MM.1S (cell line): ENCODE results near the gene UTP18.

ENCODE experiments used
- EZH2 ChIP-seq: fragments of 300-600 bp; sonication (generic); optimal IDR thresholded peaks from 2 replicates; pipeline ENCODE3; 2017; ENCODE audit warnings: low read depth, mild to moderate bottlenecking, antibody characterized with exemption, low read length, mixed read lengths
- TF ChIP-seq, protein P1 (sequence below): fragments of 300-600 bp; sonication (generic); IDR thresholded peaks from 2 replicates; pipeline ENCODE4 v1.5.1; 2016; ENCODE audit warnings: antibody characterized with exemption, low read length, mixed read lengths

DNA sequence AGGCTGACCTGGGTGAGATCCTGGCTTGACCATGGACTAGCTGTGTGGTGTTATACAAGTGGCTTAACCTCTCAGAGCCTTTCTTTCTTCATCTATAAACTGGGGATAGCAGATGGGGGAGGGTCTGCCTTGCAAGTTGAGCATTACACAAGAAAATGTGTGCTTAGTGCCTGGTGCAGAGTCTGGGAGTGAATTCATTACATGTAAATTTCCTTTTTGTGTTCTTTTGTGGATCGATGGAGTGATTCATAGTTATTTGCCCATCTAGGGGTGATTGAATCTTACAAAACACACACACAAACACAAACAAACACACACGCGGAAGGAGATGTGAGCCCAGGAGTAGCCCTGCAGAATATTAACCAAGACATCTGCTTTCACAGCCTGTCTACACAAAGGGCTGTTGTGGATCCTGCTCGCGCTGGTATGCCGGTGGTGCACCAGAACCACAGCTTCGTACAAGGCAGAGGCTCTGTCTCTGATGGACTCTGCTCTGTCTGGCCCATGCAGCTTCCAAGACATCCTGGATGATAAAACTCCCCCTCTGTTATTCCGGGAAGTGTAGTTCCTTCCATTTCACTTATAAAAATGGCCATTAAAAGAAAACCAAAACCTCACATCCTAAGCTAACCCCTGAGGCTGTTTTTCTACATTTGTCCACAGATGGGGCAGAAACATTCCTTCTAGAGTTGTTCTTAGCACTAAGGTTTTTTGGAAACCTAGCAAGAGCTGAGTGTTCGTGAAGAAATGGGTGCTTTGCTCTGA lies 86.1 kb downstream of the UTP18 start:
- TF ChIP-seq, protein P1, sequence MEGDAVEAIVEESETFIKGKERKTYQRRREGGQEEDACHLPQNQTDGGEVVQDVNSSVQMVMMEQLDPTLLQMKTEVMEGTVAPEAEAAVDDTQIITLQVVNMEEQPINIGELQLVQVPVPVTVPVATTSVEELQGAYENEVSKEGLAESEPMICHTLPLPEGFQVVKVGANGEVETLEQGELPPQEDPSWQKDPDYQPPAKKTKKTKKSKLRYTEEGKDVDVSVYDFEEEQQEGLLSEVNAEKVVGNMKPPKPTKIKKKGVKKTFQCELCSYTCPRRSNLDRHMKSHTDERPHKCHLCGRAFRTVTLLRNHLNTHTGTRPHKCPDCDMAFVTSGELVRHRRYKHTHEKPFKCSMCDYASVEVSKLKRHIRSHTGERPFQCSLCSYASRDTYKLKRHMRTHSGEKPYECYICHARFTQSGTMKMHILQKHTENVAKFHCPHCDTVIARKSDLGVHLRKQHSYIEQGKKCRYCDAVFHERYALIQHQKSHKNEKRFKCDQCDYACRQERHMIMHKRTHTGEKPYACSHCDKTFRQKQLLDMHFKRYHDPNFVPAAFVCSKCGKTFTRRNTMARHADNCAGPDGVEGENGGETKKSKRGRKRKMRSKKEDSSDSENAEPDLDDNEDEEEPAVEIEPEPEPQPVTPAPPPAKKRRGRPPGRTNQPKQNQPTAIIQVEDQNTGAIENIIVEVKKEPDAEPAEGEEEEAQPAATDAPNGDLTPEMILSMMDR = no peak
- no peak for TF ChIP-seq EZH2
